H1 (cell line): ENCODE measurements around the gene RGL2. TPM values are rescaled to one million over a fixed set of nuclear protein-coding genes. Genes with fewer than 3 reads are reported as not detected.

Source experiments
- ATF2 ChIP-seq: IDR thresholded peaks from 2 replicates; pipeline ENCODE4 v1.6.1; 2012; ENCODE audit warnings: low read length, inconsistent platforms
- polyA plus RNA-seq, 7 experiments: library from polyadenylated mRNA; depleted of rRNA in 3 of 7; stranded (reverse) in 5 of 7; unstranded in 2 of 7; fragments of >200 nt in 5 of 7; fragments of 200-250 nt in 2 of 7; gene quantifications; 1 replicate in 5 of 7; 2 replicates in 1 of 7; 4 replicates in 1 of 7; pipeline versions ENCODE4 v1.2.1 to v1.2.3, GENCODE V29; 2011 to 2013; ENCODE audit warnings: missing spikeins in 2 of 7, mixed read lengths in 2 of 7
- total RNA-seq: library from RNA; stranded (reverse); fragmentation: NEBNext Ultra II Directional; extraction: Animal tissue kit (Norgen Biotek cat#: 25700); gene quantifications from 2 replicates; pipeline ENCODE4 v1.2.1, GENCODE V29; 2021

RGL2 gene
- total and polyA plus RNA-seq, 2 of the 8 experiments (the other 6 are each of a cell fraction or from before 2014, with no cell fraction given) = 58.1 to 80.3 TPM

GRCh38 chr6:33312361-33313104 lies 13.8 kb upstream of the RGL2 start (continued):
- TF ChIP-seq ATF2 = no peak
